HG03103 (cell line): Measurements from ENCODE around the gene APC.

Source experiments
- ATAC-seq: cut with Tn5 transposase; IDR thresholded peaks from one replicate; pipeline ENCODE4 v1.9.1; 2021; ENCODE audit warnings: low read depth; ENCODE audit not compliant: unreplicated experiment

The APC gene

DNA sequence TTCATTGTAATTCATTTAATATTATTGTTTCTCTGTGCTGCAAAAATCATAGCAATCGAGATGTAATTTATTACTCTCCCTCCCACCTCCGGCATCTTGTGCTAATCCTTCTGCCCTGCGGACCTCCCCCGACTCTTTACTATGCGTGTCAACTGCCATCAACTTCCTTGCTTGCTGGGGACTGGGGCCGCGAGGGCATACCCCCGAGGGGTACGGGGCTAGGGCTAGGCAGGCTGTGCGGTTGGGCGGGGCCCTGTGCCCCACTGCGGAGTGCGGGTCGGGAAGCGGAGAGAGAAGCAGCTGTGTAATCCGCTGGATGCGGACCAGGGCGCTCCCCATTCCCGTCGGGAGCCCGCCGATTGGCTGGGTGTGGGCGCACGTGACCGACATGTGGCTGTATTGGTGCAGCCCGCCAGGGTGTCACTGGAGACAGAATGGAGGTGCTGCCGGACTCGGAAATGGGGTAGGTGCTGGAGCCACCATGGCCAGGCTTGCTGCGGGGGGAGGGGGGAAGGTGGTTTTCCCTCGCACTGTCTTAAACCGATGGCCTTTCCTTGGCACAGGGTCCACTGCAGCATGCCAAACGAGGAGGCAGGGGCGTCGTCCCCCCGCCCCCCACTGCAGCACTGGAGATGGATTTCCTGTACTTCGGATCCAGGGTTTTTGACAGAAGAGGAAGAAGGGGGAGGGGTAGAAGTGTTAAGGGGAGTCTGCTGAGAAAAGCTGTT lies at the start of gene APC:
TSS of gene APC (plus strand) at position 423 of the 728 bp plus-strand sequence. CDS start 17,006 bp downstream, outside the sequence.
- peak; percentile 99 for ATAC-seq

DNA sequence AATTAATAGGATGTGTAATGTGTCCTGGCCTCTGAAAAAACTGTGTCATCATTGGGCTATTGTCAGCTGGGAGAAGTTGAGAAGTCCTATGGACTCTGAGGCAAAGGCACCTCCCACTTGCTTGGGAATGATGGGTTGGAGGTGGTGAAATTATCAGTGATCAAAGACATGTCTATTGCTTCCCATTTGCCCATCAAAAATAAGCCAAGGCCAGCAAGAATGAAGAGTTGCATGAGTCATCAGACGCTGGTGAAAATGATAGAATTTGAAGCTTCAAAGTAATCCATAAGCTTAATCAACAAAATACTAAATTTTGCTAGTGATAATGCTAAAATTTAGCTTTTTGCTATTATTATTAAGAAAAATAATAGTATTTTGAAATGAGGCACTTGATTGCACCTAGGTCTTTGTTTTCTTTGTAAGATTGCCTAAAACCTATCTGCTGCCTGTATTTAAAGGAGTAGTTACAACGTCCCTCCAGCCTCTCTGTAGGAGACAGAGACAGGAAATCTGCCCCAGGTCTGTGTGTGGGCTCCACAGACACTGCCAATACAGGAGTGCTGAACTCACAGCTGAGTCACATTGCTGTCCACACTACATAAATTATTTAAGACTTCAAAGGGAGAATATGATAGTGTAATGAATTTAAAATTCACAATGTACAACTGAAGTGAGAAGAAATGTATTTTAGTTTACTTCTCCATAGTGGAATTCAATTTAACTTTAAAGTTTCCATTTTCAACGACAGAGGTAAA lies 48.4 kb upstream of the APC start:
- no peak for ATAC-seq

DNA sequence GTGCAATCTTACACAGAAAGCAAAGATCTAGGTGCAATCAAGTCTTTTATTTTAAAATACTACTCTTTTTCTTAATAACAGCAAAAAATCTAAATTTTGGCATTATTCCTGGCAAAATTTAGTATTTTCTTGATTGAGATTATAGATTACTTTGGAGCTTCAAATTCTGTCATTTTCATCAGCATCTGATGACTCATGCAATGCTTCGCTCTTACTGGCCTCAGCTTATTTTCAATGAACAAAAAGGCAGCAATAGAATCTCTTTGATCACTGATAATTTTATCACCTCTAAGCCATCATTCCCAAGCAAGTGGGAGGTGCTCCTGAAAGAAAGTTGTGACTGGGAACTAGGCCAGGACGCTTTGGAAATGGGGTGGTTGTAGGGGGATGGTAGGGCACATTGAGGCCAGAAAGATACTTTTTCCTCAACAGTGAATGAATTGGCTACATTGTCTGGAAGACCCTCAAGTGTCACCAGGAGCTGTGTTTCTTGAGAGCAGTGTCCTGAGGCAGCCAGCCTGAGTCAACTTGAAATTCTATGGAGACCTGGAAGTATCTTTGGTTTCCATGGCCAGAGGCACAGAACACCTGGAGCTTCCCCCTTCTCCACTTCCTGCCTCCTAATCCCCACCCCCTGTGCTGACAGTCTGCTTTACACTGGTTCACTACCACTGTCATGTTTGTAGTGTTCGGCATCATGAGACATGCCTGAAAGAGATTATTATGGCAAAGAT lies 46.9 kb upstream of the APC start:
- ATAC-seq, result no peak

DNA sequence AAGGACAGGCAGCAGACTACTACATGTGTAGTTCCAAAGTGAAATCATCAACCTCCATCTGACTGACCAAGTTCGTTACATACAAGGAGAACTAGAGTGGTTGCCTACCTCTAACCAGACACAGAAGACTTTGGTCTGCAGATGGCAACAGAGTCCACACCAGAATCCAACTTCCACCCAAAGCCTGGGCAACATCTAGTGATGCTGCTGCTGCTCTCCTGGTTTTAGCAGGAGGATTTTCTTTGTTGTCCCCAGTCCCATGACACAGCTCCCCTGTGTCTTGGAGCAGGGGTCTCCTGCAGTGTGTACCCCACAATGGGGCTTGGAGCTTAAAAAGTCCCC lies 46.4 kb upstream of the APC start:
- no peak for ATAC-seq

DNA sequence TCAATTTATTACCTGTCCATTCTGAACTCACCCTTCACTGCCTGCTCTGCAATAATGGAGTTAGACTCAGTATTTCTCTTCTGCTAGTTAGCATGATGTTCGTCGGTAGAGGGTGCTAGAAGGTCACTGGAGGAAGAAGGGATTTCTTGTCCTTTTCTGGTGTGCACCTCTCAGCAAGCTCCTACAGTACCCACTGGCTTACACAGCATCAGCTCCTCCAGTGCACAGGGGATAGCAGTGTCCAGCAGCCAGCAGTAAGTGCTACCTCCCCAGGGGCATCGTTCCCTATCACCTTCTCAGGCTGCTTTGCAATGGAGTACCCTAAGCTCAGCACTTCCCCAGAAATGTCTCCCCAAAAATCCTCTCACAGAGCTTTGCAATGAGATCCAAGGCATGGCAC lies 45.9 kb upstream of the APC start:
- ATAC-seq, result no peak

DNA sequence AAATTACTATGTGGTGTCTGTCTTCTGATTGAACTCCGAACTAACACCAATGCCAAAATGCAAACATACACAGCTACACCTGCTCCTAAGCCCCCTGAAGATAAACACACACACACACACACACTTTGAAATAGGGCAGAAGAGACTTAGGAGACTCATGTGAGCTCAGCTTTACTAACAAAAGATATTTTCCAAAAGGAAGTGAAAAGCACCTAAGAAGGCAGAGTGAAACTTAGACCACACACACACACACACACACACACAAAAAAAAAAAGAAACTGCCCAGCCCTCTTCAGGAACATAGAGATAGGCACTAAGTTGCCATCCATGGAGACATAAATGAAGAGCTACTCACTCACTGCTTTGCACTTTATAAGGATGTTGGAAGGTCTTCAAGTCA lies 45.2 kb upstream of the APC start:
- no peak for ATAC-seq

DNA sequence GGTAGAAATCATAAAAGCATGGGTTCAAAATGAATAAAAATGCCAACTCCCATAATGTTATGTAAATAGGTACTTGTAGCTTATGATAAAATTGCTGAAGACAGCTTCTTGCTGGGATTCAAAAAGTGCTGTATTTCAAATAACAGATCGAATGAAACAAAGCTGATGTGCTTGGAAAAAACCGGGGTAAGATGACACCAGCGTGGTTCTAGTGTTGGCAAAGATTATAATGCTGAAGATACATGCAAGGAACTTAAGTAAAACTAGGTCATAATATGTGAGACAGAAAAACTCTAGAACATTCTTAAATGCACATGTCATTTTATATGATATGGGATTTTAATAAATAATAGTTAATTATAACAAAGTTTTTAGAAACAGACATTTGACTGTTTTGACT lies 44.4 kb upstream of the APC start:
- ATAC-seq, result no peak

DNA sequence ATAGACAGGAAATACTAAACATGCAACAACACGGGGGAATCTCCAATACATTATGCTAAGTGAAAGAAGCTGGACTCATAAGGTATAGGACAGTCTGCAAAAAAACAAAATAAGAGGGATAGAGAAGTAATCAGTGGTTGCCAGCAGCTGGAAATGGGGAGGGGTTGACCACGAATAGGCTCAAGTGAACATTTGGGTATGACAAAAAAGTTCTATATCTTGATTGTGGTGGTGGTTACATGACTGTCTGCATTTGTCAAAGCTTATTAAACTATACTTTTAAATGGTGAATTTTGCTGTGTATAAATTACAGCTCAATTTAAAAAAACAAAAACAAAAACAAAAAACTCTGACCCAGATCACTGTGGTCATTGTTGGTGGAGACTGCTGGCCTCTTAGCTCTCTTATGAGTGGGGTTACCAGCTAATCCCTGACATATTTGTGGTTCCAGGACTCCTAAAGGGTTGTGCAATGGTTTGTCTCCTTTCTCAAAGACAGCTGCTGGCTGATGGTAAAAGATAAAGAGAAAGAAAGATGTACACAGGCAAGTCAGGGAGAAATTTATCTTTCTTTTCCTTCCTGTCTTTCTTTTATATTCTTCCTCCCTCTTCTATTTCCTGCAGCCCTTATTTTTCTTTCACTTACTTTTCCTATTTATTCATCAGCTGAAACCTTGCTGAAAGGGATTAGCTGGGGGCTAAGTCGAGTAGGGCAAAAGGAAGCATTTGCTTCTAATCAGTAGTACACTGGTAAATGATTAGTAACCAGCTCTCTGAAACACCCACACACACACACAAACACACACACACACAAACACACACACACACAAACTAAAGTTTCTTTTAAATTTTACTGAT lies 42.6 kb upstream of the APC start:
- ATAC-seq, result no peak

DNA sequence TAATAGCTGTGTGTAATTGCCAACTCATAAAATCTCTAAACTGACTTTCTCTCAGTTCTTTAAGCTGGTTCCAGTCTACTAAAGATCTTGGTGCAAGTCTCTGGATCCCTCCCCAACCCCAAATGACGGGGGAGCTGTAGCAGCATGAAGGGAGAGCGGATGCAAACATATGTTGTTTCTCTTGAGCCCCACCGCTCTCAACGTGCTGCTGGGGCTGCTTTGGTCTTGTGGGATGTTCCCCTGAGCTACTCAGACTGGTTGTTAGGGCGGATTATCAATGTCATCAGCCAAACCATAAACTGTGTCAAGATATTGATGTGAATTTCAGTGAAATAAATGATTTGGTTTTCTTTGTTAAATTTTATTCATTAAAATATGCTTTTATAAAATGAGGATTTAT lies 40.9 kb upstream of the APC start:
- no peak for ATAC-seq

DNA sequence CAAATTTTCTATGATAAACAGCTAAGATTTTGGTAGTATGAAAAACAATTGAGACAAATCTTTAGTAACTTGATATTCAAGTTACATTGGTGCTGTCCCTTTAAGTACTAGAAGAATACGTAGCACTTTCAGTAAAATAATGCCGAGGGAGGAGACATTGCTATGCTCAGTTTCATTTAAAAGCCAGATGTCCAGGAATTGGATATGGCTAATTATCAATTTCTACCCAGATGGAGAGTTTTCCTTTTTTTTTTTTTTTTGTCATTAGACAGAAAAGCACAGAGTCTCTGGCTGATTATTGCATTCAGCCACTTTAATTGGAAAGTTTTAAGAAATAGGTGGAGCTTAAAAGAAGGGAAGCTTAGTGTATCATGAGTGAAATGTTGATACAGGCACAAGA lies 40.4 kb upstream of the APC start:
- ATAC-seq, result no peak

DNA sequence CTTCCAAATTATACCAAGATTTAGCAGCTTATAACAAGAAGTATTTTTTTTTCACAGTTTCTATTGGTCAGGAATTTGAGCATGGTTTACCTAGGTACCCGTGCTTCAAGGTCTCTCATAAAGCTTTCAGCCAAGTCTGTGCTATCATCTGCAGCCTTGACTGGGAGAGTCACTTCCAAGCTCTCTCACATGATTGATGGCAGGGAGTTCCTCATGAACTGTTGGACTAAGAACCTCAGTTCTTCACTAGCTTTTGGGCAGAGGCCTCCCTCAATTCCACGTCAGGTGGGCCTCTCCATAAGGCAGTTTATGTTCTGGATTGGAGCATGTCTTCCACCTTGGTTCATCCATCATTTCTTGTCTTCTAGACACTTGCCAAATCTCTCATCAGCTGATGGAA lies 39.9 kb upstream of the APC start:
- ATAC-seq, result no peak

DNA sequence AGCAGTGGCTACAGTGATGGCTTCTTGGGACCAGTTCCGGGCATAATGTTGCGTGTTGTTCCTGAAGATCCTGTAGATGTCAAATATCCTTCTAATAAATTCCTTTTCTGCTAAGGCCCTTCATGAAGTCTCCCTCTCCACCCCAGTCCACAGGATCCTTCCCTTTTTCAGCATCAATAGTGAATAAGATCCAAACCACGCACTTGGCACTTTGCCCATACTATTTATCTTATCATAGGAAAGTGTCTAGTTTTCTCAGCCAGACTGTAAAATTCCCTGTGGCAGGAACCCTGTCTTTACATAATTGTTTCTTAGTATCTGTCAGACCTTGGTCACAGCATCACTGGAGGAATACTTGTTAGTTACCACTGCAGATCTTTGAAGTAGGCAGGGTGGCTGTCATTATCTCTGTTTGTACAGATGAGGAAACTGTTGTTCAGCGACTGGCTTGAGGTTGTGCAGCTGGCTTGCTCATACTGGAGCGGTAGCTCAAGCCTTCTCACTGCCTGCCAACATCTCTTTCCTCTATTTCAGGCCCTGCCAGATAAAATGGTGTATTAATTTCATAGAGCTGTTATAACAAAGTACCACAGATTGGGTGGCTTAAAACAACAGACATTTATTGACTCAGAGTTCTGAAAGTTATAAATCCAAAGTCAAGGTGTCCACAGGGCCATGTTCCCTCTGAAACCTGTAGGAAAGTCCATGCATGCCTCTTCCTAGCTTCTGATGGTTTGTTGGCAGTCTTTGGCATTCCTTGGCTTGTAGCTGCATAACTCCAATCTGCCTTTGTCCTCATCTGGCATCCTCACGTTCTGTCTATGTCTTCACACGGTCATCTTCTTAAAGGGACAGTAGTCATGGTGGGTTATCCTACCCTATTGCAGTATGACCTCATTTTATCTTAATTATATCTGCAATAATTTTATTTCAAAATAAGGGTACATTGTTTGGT lies 33.5 kb upstream of the APC start:
- ATAC-seq, result no peak

DNA sequence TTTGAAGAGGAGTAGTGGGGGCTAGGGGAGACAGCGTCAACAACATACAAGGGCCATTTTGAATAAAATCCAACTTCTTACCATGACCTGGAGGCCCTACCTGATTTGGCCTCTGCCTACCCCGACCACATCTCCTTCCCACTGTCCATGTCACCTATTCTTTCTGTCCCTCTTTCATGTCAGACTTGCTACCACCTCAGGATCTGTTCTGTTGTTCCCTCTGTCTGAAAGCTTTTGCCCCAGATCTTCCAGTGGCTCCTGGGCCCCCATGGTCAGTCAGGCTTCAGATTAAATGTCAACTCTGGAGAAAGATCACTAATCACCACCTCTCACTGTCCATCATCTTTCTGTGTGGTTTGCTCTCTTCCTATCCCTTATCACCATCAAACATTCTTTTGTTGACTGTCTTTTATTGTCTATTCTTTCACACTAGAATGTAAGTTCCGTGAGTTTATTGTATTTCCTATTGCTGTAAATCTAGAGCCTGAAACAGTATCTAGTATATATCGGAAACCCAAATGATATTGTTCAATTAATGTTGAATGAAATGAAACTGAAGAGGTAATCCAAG lies 31.2 kb upstream of the APC start:
- no peak for ATAC-seq

DNA sequence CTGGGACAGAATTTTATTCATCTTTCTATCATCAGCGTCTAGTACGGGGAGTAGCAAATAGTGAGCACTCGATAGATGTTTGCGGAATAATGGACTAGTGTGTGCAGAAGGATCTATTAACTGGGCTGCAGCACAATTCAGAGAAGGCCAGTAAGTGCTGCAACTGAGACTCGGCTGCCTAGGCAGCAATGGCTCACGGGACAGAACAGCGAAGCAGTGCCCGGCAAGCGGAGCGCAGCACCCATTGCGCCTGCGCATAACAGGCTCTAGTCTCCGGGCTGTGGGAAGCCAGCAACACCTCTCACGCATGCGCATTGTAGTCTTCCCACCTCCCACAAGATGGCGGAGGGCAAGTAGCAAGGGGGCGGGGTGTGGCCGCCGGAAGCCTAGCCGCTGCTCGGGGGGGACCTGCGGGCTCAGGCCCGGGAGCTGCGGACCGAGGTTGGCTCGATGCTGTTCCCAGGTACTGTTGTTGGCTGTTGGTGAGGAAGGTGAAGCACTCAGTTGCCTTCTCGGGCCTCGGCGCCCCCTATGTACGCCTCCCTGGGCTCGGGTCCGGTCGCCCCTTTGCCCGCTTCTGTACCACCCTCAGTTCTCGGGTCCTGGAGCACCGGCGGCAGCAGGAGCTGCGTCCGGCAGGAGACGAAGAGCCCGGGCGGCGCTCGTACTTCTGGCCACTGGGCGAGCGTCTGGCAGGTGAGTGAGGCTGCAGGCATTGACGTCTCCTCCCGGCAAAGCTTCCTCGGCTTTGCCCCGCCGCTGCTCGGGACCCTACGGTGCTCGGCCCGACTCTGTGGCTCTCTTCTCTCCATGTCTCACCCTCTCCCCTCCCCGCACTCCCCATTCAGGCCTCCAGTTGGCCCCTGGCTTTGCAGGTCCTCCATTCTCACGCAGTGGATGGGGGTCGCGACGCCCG lies 30.2 kb upstream of the APC start:
- peak; percentile 92 for ATAC-seq

DNA sequence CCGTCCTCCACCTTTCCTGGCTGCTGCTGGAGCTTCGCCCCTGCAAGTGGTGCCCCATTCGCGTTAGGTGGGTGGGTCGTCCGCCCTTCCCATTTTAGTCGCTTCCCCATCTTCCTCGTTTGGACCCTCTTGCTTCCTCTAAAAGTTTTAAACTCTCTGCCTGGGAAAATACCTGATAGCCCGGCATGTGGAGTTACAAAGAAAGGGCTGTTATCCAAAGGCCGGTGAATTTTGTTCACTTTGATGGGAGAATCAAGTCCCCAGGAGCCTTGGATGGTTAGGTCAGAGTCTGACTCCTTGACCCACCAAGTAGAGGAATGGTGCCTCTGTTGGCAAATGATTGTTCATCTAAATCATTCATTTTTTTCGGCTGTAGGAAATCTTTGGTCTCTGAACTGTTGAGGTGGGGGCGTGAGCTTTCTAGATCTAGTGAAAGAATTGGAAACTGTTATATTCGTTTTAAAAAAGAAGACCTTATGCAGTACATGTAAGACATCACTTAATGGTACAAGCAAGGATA lies 29.5 kb upstream of the APC start:
- no peak for ATAC-seq

DNA sequence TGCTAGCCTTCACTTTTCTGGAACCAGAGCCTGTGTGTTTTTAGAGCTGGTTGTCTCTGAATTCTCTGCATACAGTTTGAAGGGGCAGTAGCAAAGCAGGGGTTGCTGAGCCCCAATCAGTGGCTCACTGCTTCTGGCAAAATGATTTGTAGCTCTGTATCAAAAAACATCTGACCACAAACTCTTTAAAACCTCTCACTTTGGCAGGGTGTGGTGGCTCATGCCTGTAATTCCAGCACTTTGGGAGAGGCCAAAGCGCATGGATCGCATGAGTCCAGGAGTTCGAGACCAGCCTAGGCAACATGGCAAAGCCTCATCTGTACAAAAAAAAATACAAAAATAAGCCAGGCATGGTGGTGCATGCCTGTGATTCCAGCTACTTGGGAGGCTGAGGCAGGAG lies 28.3 kb upstream of the APC start:
- ATAC-seq, result no peak

DNA sequence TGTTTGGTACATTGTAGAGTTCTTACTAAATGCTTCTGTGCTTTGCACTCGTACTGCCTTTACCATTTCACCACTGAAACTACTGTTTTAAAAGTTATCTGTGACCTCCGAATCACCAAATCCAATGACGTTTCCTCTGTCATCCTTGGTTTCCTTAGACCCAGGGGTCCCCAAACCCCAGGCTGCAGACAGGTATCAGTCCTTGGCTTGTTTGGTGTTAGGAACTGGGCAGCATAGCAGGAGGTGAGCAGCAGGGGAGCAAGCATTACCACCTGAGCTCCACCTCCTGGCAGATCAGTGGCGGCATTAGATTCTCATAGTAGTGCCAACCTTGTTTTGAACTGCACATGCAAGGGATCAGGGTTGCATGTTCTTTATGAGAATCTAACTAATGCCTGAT lies 26.8 kb upstream of the APC start:
- ATAC-seq, result no peak

DNA sequence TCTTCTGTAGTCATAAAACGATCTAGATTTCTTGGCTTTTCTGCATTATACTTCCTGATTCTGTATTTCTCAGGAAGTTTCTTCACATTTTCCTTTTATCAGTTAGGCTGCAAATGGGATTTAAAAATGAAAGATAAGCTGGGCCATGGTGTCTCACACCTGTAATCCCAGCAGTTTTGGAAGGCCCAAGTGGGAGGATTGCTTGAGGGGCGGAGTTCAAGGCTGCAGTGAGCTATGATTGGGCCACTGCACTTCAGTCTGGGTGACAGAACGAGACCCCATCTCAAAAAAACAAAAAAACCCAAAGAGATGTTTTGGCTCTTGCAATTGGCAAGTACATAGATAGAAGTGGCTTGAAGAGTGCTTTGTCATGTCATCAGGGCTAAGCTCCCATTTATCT lies 26.2 kb upstream of the APC start:
- no peak for ATAC-seq
